ENCODE results near the gene CRYBB3. TPM values are rescaled to one million over a fixed set of nuclear protein-coding genes. Genes with fewer than 3 reads are reported as not detected.

The CRYBB3 gene
- total and polyA plus RNA-seq, 4 donors: 0.53 TPM; not detected in 3

DNA sequence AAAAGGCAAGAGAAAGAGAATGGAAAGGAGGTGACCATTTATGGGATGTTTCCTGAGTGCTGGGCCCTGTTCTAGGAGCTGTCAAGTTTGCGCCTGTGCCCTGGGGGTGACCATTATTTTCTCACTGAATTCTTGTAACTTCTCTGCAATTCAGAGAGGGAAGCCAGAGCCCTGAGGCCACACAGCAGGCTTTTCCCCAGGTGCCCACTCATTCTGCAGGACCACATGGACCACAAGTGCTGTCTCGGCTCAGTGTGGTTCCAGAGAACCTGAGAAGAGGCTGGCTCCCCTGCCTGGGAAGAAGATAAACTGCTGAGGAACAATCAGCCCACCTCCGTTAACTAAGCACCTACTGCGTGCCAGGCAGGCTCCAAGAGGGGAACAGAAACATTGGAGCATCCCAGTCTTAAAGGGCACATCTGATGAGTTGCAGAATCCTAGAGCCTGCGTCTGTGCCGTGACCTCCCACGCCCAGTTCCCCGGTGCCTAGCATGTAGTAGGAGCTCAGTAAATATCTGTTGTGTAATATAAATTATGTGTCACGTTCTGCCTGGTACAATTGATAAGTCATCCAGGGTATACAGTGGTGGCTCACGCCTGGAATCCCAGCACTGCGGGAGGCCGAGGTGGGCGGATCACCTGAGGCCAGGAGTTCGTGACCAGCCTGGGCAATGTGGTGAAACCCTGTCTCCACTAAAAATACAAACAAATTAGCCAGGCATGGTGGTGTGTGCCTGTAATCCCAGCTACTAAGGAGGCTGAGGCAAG, 31.6 kb upstream of the CRYBB3 start:
- TF ChIP-seq, protein P1, sequence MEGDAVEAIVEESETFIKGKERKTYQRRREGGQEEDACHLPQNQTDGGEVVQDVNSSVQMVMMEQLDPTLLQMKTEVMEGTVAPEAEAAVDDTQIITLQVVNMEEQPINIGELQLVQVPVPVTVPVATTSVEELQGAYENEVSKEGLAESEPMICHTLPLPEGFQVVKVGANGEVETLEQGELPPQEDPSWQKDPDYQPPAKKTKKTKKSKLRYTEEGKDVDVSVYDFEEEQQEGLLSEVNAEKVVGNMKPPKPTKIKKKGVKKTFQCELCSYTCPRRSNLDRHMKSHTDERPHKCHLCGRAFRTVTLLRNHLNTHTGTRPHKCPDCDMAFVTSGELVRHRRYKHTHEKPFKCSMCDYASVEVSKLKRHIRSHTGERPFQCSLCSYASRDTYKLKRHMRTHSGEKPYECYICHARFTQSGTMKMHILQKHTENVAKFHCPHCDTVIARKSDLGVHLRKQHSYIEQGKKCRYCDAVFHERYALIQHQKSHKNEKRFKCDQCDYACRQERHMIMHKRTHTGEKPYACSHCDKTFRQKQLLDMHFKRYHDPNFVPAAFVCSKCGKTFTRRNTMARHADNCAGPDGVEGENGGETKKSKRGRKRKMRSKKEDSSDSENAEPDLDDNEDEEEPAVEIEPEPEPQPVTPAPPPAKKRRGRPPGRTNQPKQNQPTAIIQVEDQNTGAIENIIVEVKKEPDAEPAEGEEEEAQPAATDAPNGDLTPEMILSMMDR (IDR thresholded peaks at IDR 0.05; ENCODE audit: control extremely low read depth, extremely low read depth): no peak
- no peak for DNase-seq
- H3K27me3 ChIP-seq (ENCODE audit: control insufficient read depth in 3 of 3, insufficient read depth in 3 of 3, low read length in 2 of 3): no peaks in the 10 kb centered on the region
- no peak overlapping the region for H3K27ac ChIP-seq (ENCODE audit: low read depth in 1 of 2, low read length in 1 of 2)
- H3K9ac ChIP-seq (ENCODE audit: insufficient read depth in 1 of 2, low read length in 2 of 2): no peak overlapping the region
- 86 to 94% methylated on average over 14 of the region's 14 CpGs for WGBS, 2 donors
- H3K4me1 ChIP-seq (ENCODE audit: control insufficient read depth in 5 of 5, insufficient read depth in 5 of 5, low read length in 5 of 5): no peaks in the 10 kb centered on the region
- H3K36me3 ChIP-seq (ENCODE audit: control insufficient read depth in 4 of 4, insufficient read depth in 4 of 4, low read length in 4 of 4): peaks cover 0 to 5% (median 0%) of the 10 kb centered on the region in 4 donors
- no peak for ATAC-seq (ENCODE audit: insufficient read depth, low FRiP score)
- H3K4me3 ChIP-seq: no peak overlapping the region
- H3K9me3 ChIP-seq (ENCODE audit: control insufficient read depth in 4 of 4, insufficient read depth in 3 of 4, low read length in 3 of 4): no peaks in the 10 kb centered on the region

DNA sequence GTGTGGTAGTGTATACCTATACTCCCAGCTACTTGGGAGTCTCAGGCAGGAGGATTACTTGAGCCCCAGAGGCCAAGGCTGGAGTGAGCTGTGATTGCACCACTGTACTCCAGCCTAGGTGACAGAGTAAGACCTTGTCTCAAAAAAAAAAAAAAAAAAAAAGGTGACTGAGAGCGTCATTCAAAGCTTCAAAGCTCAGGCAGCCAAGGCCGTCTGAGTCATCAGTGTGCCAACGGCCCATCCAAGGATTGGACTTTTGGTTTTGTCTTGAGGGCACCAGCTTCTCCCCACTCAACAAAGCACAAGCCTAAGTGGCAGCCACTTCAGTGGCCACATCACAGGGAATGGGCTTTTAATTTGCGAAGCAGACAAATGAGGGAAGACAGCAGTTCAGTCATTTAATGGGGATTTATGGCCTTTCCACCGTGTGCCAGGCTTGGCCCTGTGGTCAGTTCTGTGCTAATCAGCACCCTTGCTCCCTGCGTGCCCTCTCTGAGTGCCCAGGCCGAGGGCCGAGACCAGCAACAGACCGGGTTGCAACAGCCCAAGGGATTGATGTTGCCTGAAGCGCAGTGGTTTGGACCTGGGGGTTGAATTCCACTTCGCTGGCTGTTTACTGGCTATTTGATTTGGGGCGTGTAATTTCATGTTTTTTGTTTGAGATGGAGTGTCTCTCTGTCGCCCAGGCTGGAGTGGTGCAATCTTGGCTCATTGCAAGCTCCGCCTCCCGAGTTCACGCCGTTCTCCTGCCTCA, 30.2 kb upstream of the CRYBB3 start:
- H3K27ac ChIP-seq (ENCODE audit: low read depth in 1 of 2, low read length in 1 of 2): peak overlapping the region in 1 of 2 donors; percentile 48
- H3K4me1 ChIP-seq (ENCODE audit: control insufficient read depth in 5 of 5, insufficient read depth in 5 of 5, low read length in 5 of 5): no peaks in the 10 kb centered on the region

DNA sequence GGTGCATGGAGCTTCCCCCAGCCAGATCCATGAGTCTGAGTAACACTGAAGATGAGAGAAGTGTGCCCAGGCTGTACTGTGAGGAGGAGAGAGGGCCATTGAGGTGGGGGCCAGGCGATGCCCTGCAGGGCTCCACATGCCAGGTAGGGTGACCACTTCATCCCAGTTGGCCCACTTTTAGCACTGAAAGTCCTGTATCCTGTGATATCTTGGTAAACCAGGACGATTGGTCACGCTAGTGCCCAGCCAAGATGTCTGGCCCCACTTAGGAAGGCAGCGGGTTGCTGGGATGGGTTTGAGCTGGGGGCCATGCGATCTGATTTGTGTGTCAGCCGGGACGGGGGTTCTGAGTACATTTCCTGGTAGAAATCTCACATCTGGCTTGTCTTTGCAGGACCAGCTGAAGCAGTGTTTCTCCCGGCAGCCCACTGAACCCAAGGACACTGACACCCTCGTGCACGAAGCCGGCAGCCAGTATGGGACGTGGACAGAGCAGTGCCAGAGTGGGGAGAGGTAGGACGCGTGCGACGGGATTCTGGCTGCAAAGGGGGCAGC, 29.2 kb upstream of the CRYBB3 start:
- TF ChIP-seq, protein P1 (IDR thresholded peaks at IDR 0.05; ENCODE audit: control extremely low read depth, extremely low read depth): no peak
- H3K9ac ChIP-seq (ENCODE audit: insufficient read depth in 1 of 2, low read length in 2 of 2): no peak overlapping the region
- H3K27me3 ChIP-seq (ENCODE audit: control insufficient read depth in 3 of 3, insufficient read depth in 3 of 3, low read length in 2 of 3): no peaks in the 10 kb centered on the region
- ATAC-seq (ENCODE audit: insufficient read depth, low FRiP score): no peak
- WGBS, 2 donors: 92 to 93% methylated on average over 16 of the region's 16 CpGs
- no peaks in the 10 kb centered on the region for H3K4me1 ChIP-seq (ENCODE audit: control insufficient read depth in 5 of 5, insufficient read depth in 5 of 5, low read length in 5 of 5)
- H3K4me3 ChIP-seq: no peak overlapping the region
- DNase-seq: no peak
- peak overlapping the region in 1 of 2 donors; percentile 7 for H3K27ac ChIP-seq (ENCODE audit: low read depth in 1 of 2, low read length in 1 of 2)
- peaks cover 0 to 20% (median 0%) of the 10 kb centered on the region in 4 donors for H3K36me3 ChIP-seq (ENCODE audit: control insufficient read depth in 4 of 4, insufficient read depth in 4 of 4, low read length in 4 of 4)
- peaks cover 0 to 2% (median 0%) of the 10 kb centered on the region in 4 donors for H3K9me3 ChIP-seq (ENCODE audit: control insufficient read depth in 4 of 4, insufficient read depth in 3 of 4, low read length in 3 of 4)

More for the DNA sequence above, 30.2 kb upstream of the CRYBB3 start:
- Histone ChIP-seq H3K36me3 (ENCODE audit: control insufficient read depth in 4 of 4, insufficient read depth in 4 of 4, low read length in 4 of 4) (peaks cover 0 to 12% (median 0%) of the 10 kb centered on the region in 4 donors), H3K9ac (ENCODE audit: insufficient read depth in 1 of 2, low read length in 2 of 2) (no peak overlapping the region), H3K4me3 (no peak overlapping the region), H3K27me3 (ENCODE audit: control insufficient read depth in 3 of 3, insufficient read depth in 3 of 3, low read length in 2 of 3) (no peaks in the 10 kb centered on the region), H3K9me3 (ENCODE audit: control insufficient read depth in 4 of 4, insufficient read depth in 3 of 4, low read length in 3 of 4) (peaks cover 0 to 2% (median 0%) of the 10 kb centered on the region in 4 donors)
- ATAC-seq (ENCODE audit: insufficient read depth, low FRiP score) (peak; percentile 17), DNase-seq (no peak)
- TF ChIP-seq, protein P1 (IDR thresholded peaks at IDR 0.05; ENCODE audit: control extremely low read depth, extremely low read depth): no peak
- 73 to 86% methylated on average over 17 of the region's 17 CpGs for WGBS, 2 donors
